Prostate gland (tissue), 2 donors: ENCODE measurements around the gene MAD1L1.

Experiments
- CTCF ChIP-seq, 4 experiments: fragments of 200-600 bp in 2 of 4; fragments of 450-650 bp in 2 of 4; sonication (generic) in 2 of 4; IDR thresholded peaks; 1 replicate in 3 of 4; 2 replicates in 1 of 4; pipeline ENCODE4 v1.5.1; 2016 to 2019; ENCODE audit warnings: antibody characterized with exemption in 4 of 4, mild to moderate bottlenecking in 2 of 4, moderate library complexity in 2 of 4
- POLR2A ChIP-seq: fragments of 450-650 bp; IDR thresholded peaks from one replicate; pipeline ENCODE4 v1.6.1; 2016; ENCODE audit warnings: antibody characterized with exemption, mild to moderate bottlenecking
- POLR2AphosphoS5 ChIP-seq: sonication (generic); formaldehyde crosslinking; IDR thresholded peaks from one replicate; pipeline ENCODE4 v1.6.1; 2017; ENCODE audit warnings: antibody characterized with exemption

DNA sequence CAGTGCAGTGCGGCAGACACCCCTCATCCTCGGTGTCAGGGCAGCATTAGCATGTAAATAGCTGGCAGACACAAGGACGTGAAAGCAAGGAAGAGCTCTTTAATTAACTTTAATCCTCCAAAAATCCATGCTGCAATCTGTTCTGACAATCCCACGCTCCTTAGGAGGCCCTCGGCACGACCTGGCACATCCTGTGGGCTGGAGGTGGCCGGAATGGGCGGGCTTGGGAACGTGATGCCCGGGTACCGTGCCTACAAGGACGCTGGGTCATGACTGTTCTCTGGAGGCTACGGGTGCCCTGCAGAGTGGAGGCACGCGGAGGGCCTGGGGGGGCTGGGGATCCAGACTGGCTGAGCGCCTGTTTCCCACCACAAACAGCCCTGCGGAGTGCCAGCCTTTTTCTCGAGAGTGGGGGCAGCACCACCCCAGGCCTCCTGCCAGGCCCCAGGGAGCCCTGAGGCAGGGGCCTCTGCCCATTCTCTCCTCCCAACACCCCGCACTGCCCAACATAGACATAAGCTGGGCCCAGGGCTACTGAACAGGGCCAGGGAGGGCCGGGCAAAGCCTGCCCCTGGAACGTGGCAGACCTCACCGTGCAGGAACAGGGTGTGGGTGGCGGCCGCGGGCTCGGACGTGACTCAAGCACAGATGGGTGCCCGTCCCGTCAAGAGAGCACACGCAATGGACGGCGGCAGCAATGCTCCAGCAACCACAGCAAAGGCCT is 189.3 kb downstream of the MAD1L1 start:
- TF ChIP-seq CTCF (IDR thresholded peaks at IDR 0.05) (no peak), POLR2A (no peak), POLR2AphosphoS5 (no peak)
